ENCODE results near the gene ITGB8.
"Not testable (repeated sequence)": the region's sequence is repeated elsewhere in the genome, so short reads cannot be mapped to it uniquely, and the experiment has no call there.

Gene ITGB8

DNA sequence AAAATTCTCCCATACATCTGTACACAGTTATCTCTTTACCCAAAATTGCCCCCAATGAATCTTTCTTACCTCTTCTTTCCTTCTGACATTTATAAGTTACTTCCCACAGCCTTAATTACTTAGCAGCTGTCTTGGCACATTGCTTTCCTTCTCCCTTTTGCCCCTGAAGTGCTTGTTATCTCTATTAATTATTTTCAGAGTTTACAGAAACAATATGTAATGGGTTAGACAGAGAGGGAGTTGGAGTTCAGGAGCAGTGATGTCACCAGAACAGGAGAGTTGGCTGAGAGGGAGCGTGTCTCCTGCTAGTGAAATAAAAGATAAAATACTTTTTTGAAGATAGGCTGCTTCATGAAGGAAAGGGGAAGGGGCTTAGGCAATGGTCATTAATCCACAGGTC is 57.4 kb downstream of the ITGB8 start:
- DNase-seq, result no peak

DNA sequence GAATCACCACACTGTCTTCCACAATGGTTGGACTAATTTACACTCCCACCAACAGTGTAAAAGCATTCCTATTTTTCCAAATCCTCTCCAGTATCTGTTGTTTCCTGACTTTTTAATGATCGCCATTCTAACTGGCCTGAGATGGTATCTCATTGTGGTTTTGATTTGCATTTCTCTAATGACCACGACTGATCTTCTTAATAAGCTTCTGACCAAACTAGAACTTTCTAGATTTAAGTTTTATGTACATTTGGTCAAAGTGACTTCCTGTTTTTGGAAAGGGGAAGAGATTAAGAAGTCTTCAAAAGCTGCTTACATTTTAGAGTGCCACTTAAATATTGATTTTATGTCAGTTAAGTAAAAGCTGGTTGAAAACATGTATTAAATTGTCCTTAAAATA is 58.5 kb downstream of the ITGB8 start:
- DNase-seq, result not testable (repeated sequence)

DNA sequence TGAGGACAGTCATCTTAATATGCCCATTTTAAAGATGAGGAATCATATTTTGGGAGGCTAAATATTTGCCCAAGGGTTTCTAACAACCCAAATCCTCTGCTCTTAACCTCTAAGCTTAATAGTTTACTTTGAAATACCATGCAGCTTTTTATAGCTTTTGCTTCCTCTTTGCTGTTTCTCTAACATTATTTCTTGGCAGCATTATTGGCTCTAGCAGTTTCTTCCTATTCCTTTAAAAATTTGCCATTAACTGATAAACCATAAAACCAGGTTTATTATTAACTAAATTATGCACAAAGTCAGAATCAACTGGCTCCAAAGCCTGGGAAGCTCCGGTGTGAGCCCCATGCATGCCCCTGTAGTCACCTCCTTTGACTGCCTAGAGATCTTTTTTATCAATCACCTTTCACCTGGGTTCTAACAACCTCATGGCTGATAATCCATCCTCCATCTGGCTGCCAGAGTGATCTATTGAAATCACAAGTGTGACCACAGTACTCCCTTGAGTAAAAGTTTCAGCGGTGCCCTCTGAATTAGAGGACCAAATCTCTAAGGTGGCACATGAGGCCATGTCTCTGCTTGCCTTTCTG is 62.4 kb downstream of the ITGB8 start:
- no peak for DNase-seq

DNA sequence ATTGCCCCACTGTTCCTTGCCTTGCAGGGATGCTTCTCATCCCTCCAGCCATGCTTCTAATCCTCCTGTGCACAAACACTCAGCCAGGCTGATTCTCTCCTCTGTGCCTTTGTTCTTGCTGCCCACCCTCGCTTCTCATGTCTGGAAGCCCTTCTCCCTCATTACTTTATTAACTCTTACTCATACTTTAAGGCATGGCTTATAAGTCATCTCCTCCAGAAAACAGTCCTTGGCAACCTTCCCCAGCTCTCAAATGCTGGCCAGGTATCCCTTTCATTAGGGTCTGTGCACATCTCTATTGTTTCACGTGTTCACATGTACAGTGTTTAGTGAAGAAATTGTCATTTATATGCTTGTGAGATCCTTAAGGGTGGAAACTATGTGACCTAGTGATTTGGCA is 62.9 kb downstream of the ITGB8 start:
- DNase-seq, result no peak

DNA sequence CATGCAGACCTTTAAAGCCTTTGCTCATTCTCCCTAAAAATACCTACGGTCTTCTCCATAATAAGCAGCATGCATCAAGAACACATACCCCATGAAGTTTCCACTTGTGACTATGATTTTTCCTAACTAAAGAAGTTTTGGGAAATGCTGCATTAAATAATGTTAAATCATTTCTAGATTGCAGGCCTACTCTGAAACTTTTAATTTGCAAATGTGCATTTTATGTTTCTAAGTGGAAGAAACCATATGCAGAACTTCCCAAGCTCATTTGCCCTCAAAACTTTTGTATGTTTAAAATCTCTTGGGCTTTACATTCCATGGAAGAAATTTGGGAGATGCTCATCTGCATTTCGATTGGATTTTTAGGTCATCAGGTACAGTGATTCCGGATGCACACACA is 63.6 kb downstream of the ITGB8 start:
- no peak for DNase-seq

DNA sequence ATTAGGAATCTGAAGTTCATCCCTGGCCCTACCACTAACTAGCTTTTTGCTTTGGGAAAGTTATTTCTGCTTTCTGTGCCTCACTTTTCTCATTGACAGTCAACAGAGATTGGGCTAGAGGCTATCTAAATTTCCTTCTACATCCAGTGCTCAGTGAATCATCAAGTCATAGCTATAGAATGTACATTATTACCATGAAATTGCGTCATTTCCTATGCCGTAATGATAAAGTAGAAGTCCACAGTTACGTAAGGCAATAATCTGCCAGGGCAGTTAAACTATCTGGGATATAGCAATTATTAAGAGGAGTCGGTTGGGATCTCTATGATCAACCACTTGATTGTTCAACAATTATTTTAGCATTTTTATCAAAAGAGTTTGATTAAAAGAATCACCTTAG is 64.4 kb downstream of the ITGB8 start:
- DNase-seq, result no peak

DNA sequence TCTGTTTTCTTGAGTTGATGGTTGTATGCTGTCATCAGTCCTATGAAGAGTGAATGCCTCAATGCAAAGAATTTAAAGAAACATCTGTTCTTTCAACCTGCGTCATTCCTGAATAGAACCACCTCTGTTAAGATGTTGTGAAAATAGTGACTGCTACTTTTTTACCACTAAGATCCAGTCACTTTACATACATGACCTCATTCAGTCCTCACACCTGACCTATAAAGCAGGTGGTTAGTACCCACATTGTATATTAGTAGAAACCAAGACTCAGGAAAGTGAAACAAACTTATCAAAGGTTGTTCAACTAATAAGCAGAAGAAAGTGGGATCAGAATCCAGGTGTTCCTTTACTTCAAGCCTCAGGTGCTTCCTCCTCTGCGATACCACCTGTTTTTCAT is 64.8 kb downstream of the ITGB8 start:
- no peak for DNase-seq

DNA sequence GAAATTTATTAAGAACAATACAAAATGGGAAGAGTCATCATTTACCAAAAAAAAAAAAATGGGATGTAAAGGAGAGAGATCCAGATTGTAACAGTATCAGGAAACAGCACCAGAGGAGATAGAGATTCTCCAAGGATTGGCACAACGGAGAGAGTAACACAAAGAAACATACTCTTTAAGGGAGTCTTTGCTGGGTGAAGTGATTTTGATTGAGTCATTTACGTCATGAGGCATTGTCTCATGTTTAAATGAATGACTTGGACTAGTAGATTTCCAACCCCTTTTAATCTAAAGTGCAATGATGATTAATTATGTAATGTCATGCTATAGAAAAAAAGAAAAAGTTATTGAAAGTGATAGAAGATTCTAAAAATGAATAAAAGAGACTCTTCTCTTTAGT is 68.8 kb downstream of the ITGB8 start:
- DNase-seq, result no peak

DNA sequence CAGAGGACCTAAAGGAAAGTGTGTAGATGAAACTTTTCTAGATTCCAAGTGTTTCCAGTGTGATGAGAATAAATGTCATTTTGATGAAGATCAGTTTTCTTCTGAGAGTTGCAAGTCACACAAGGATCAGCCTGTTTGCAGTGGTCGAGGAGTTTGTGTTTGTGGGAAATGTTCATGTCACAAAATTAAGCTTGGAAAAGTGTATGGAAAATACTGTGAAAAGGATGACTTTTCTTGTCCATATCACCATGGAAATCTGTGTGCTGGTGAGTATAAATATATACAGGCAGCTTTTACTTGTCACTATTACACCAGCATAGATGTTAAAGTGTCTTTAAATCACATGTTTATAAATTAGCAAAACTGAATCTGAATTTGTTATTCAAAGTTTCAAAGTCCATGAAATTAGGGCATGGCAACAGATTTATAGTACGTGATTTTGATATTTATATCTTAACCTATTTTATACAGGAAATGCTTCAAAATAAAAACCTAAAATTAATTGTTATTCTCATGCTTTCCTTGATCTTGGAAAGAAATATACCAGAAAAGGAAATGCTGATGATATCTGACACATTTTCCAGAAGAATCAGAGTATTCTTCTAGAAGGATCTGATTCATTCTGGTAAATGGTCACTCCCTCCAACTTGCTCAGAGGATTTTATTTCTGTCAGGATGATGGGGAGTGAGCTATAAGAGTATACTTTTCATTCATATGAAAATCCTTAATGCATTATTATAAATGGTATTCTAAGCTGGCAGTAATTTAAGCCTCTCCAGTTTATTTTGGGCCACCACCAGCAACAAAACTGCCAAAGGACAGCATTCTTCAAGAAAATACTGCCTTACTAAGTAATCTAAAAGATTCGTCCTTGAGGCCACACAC is 71.4 kb downstream of the ITGB8 start:
- DNase-seq, result no peak

DNA sequence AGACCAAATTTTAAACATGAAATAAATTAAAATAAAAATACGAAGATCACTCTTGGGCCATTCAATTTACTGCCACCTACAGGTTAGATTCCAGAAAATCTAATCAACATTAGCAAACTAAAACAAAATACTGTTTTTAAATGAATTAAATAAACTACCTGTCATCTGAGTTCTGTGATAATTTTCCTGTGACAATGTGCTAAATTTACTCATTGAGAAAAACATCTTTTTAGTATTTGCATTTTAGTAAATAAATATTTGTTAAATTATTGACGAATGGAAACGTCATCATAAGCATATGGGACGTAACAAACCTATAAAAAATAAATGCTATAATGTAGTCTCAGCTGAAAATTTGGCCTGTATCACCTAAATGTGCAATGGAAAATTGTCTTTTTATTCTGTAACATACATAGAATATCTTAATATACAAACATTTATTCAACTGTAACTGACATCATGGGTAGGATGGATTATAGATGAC is 72.1 kb downstream of the ITGB8 start:
- DNase-seq, result no peak

DNA sequence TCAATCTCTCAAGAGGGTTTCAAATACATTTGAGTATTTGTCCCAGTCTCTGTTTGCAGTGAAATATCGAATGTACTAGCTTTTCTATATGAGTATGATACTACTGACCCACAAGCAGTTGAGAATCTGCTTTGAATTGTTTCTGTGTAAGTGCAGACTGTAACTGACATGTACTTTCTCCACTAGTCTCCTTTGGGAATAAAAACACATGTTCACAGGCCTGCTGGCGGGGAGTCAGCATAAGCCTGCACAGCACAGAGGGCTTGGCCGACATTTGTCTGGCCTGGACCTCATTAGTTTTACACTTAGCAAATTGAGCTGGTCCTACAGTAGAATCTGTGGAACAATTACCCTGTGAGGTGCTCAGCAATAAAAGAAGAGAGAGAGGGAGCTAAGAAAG is 72.6 kb downstream of the ITGB8 start:
- no peak for DNase-seq

DNA sequence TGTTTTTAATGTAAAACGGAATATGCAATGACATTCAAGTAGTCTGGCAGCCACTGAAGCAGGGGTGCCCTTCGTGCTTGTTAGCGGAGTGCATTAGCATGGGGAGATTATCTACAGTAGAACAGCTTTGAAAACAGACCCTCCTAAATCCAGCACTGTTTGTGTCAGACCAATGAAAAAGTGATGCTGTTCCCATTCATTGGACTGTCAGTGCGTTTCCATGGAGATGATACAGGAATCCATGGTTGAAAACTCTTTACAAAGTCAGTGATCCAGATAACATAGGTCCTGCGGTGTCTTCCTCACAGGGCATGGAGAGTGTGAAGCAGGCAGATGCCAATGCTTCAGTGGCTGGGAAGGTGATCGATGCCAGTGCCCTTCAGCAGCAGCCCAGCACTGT is 73.6 kb downstream of the ITGB8 start:
- no peak for DNase-seq

DNA sequence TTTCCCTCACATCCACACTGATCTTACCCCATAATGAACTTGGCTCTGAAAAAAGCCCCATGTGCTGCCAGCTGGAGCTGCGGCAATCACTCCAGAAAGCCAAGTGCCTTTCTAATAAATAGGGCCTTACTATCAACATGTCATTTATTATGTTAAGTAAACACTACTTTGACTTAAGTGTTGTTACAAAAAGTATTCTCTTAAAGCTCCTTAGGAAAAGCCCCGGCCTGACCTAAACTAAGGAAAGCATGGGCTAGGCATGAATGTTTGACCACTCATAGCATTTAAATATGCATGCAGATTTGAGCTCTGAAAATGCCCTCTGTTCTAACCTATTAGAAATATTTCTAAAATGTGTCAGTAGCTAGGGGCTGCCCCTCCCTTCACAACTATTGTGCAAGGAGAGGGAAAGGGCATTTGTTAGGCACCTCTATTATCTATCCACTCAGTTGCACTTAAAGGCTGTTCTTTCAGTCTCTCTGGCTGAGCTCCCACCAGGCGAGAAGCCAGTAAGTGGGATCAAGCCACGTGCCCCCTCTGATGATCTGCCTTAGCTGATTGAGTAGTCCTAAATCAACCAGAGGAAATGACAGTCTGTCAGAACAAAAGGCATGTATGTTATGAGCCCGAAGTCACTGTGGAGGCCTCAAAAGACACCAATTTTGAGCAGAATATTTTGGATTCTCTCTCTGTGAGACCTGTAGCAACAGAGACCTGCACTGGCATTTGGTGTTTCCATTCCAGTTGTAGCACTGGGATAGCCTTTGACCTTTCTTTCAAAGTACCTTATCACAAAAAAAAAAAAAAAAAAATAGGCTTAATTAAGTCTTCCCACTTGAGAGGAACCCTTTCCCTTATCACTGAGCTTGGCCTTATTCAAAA is 77.1 kb downstream of the ITGB8 start:
- DNase-seq, result no peak

DNA sequence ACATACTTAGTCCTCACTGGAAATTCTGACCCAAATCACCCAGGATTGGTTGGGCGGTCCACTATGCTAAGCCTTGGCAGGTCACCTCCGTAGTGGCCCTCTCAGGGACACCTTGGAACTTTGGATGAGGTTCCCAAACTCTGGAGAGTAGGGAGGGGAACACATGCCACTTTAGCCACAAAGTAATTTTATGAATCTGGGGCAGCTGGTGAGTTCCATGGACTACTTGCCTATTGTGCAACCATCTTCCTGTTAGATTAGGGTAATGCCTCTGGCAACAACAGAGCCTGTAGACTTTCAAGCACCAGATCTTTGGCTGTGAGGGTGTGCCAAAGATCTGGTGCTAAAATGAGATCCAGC is 77.7 kb downstream of the ITGB8 start:
- no peak for DNase-seq

DNA sequence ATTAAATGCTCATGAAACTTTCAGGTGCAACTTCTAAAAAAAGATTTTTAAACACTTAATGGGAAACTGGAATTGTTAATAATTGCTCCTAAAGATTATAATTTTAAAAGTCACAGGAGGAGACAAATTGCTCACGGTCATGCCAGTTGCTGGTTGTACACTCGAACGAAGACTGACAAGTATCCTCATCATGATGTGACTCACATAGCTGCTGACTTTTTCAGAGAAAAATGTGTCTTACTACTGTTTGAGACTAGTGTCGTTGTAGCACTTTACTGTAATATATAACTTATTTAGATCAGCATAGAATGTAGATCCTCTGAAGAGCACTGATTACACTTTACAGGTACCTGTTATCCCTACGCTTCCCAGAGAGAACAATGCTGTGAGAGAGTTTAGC is 79.3 kb downstream of the ITGB8 start:
- no peak for DNase-seq

DNA sequence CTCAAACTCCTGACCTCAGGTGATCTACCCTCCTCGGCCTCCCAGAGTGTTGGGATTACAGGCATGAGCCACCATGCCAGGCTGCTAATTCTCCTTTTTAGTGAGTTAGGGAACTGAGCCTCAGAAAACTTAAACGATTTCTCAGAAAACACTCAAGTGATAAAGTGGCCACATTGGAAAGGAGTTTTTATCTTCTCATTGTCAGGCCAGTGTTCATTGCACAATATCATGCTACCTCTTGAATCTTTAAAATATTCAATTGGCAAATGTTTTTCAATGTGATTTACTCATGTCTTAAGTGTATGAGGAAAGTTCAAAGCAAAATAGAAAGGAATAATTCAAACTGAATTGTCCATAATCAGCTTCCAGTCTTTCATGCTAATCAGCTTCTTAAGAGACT is 80.7 kb downstream of the ITGB8 start:
- DNase-seq, result no peak

DNA sequence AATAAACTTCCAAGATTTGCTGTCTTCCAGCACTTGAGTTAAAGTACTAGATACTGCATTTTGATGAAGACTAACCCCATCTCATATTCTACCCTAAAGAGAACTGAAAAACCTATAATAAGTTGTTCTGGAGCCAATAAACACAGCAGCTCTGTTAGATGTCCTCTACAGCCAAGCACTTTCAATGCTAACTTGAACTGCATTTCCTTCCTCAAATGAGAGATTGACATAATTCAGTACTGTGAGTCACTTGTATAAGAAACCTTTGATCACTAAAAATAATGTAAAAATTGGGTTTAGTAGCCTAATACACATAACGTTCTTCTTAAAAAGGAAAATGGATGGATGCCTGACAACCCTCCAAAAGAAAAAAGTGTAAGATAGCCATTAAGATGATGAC is 81.3 kb downstream of the ITGB8 start:
- DNase-seq, result no peak

DNA sequence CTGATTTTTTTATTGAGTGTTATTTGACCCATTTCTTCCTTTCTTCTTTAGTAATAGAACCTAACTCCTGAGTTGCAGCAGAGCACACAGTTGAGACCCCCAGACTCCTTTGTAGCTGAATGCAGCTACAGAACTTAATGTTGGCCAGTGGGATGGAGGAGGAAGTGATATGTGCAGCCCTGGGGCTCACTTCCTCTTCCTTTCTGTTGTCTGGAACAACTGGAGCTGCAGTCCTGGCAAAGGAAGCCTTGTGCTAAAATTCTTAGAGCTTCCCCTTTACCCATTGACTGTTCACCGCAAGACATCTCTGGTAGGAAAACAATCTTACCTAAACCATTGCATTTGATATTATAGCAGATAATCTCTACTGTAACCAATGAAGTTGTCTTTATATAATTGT is 86.6 kb downstream of the ITGB8 start:
- no peak for DNase-seq

DNA sequence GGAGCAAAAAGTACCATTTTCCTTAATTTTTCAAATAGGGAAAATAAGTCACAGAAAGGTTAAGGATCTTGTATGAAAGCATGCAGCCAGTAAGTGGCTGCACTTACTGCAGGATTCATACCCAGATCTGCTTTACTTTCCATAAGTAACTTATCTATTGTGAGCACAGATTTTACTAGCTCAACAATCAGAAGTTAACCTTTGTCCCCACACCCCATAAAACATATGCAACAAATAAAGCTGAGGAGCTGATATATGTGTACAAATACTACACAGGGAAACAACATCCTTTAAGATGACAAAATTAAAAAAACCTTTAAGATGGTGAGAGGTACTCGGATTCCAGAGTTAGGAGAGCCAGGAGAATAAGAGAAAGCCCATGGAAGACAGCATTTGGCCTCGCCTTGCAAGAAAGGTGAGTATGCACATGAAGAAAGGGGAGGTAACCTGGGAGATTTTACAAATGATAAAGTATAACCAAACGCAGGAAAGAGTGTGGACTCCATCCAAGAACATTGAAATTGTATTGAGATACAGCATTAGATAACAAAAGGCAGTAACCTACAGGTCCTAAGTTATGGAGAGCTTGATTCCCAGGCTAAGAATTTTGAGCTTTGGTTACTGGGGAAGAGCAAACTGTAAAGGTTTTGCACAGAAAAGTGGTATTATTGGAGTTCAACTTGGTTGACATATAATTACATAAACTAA is 87.1 kb downstream of the ITGB8 start:
- DNase-seq, result no peak

DNA sequence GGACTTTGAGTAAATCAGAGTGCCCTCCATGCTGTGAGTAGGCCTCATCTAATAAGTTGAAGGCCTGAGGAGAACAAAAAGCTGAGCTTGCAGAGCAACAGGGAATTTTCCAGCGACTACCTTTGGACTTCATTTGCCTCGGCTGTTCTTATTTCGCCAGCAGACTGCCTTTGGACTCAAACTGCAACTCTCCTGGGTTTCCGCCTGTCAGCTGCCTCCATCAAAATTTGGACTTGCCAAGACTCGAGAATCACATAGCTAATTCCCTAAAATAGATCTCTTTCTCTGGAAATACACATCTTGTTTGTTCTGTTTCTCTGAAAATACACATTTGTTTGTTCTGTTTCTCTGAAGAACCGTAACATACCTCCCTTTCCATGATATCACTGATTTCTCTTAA is 93.8 kb downstream of the ITGB8 start:
- no peak for DNase-seq

DNA sequence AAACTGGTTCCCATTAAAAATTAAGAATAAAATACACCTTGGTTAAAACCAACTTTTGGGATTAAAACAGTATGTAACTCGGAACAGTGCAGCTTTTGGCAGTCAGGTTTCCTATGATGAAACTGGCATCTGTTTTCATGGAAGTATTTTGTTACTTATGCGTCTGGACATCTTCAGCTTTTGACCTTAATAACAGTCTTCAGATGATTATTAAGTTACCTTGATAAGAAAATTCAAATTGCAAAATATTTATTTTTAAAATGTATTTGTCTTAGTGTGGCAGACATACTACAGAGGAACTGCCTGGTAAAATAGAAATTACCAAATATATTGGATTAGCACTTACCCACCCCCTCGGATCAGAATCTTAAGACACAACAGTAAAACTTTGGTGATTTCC is 100.0 kb downstream of the ITGB8 start:
- DNase-seq, result no peak

DNA sequence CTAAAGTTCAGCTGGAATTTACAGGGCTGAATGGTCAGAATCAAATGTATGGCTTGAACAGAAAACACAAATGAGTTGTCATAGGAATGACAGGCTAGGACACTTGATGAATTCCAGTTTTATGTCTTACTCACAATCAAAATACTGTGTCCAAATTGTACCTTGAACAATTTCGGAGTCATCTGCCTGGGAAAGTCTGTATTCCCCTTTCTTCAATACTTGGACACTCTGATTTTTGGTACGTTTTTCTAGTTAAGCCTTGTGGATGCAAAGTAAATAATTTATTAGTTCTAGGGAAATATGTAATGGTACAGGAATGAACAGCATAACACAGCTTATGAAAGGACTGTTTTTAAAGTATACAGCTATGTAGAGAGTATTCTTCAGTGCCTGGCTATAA is 100.4 kb downstream of the ITGB8 start:
- DNase-seq, result no peak

DNA sequence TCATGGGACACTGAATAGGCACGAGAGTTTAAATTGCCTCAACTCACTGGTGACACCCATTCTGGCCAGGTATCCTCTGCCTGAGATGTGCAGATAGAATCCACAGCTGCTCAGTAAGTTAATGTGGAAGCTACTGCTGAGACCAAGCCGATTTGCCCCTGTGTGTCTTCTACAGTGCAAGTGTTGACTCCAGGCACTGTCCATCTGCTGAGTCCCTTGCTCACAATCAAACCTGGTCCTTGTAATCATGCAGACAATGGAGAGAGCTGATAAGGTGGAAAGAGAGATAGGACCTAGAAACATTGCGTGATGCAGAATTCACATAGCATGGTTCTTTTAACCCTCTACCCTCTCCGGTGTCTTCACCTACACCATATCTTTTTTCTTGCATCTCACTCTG is 101.4 kb downstream of the ITGB8 start:
- DNase-seq, result no peak

Measured in NCI-H2081 treated with DMSO at 0.1 percent for 48 hours (cell line).